Loucy (cell line): ENCODE data around the gene FOS.

Source experiments
- H2AFZ ChIP-seq: fragments of 200-600 bp; sonication (generic); 2 replicates; pipeline ENCODE4 v1.6.0; 2016; ENCODE audit warnings: antibody characterized with exemption, mild to moderate bottlenecking, low read length, moderate library complexity
- H3F3A ChIP-seq: fragments of 200-600 bp; 2 replicates; pipeline ENCODE4 v1.6.0; 2016; ENCODE audit warnings: antibody characterized with exemption, low read depth, mild to moderate bottlenecking
- H3K27me3 ChIP-seq: fragments of 200-600 bp; sonication (generic); 2 replicates; pipeline ENCODE4 v1.6.1; 2014; ENCODE audit warnings: low read length, mild to moderate bottlenecking; ENCODE audit not compliant: insufficient read depth, poor library complexity, severe bottlenecking
- H3K36me3 ChIP-seq: fragments of 200-600 bp; sonication (generic); 2 replicates; pipeline ENCODE4 v1.6.1; 2016; ENCODE audit warnings: low read length; ENCODE audit not compliant: insufficient read depth
- H3K4me1 ChIP-seq: fragments of 200-600 bp; sonication (generic); 2 replicates; pipeline ENCODE4 v1.5.1; 2014; ENCODE audit warnings: low read length, mild to moderate bottlenecking; ENCODE audit not compliant: insufficient read depth, poor library complexity, severe bottlenecking
- H3K4me2 ChIP-seq: fragments of 200-600 bp; sonication (generic); 2 replicates; pipeline ENCODE4 v1.6.0; 2014; ENCODE audit warnings: antibody characterized with exemption, low read length, low read depth, mild to moderate bottlenecking; ENCODE audit not compliant: poor library complexity, severe bottlenecking
- H3K4me3 ChIP-seq: fragments of 200-600 bp; sonication (generic); 2 replicates; pipeline ENCODE4 v1.5.1; 2014; ENCODE audit warnings: low read length, mild to moderate bottlenecking, mixed read lengths; ENCODE audit not compliant: poor library complexity, severe bottlenecking
- H3K79me2 ChIP-seq: fragments of 200-600 bp; sonication (generic); 2 replicates; pipeline ENCODE4 v1.6.1; 2014; ENCODE audit warnings: low read length; ENCODE audit not compliant: insufficient read depth
- H3K9ac ChIP-seq: fragments of 200-600 bp; sonication (generic); 2 replicates; pipeline ENCODE4 v1.6.0; 2014; ENCODE audit warnings: mild to moderate bottlenecking, low read depth, low read length, moderate library complexity; ENCODE audit not compliant: poor library complexity, severe bottlenecking
- H3K9me2 ChIP-seq: fragments of 200-600 bp; sonication (generic); replicated peaks from 2 replicates; pipeline ENCODE4 v1.6.1; 2016; ENCODE audit warnings: low read depth, low read length, mixed read lengths
- H3K9me3 ChIP-seq: fragments of 200-600 bp; sonication (generic); 2 replicates; pipeline ENCODE4 v1.6.1; 2014; ENCODE audit warnings: mild to moderate bottlenecking, antibody characterized with exemption, low read length, low read depth; ENCODE audit not compliant: insufficient read depth
- H4K20me1 ChIP-seq: fragments of 200-600 bp; sonication (generic); 2 replicates; pipeline ENCODE4 v1.6.0; 2014; ENCODE audit warnings: antibody characterized with exemption, low read length, mild to moderate bottlenecking; ENCODE audit not compliant: insufficient read depth, poor library complexity, severe bottlenecking
- CTCF ChIP-seq: fragments of 200-600 bp; sonication (generic); conservative IDR thresholded peaks from 2 replicates; pipeline ENCODE4 v1.5.1; 2014; ENCODE audit warnings: mild to moderate bottlenecking, antibody characterized with exemption, low read length
- EZH2phosphoT487 ChIP-seq: fragments of 200-600 bp; IDR thresholded peaks from 2 replicates; pipeline ENCODE4 v1.6.1; 2018; ENCODE audit warnings: antibody characterized with exemption, mild to moderate bottlenecking, moderate library complexity, borderline replicate concordance

The FOS gene

GRCh38 chr14:75293920-75294648, 15.5 kb downstream of the FOS start:
- peak overlapping the region; percentile 91 for H2AFZ ChIP-seq
- no peaks in the 10 kb centered on the region for H3F3A ChIP-seq
- no peaks in the 10 kb centered on the region for H3K9me3 ChIP-seq
- H4K20me1 ChIP-seq = no peaks in the 10 kb centered on the region
- TF ChIP-seq CTCF (no peak), EZH2phosphoT487 (no peak)
- H3K4me2 ChIP-seq = peak overlapping the region; percentile 87
- H3K79me2 ChIP-seq = no peaks in the 10 kb centered on the region
- H3K9ac ChIP-seq = peak overlapping the region; percentile 48
- no peaks in the 10 kb centered on the region for H3K9me2 ChIP-seq
- peak overlapping the region; percentile 85 for H3K4me3 ChIP-seq
- peaks cover 18% of the 10 kb centered on the region for H3K4me1 ChIP-seq
- H3K36me3 ChIP-seq = no peaks in the 10 kb centered on the region
- H3K27me3 ChIP-seq = no peaks in the 10 kb centered on the region

- Histone ChIP-seq H3K4me3 (peak overlapping the region; percentile 85), H3K36me3 (no peaks in the 10 kb centered on the region), H3K27me3 (no peaks in the 10 kb centered on the region), H3F3A (no peaks in the 10 kb centered on the region), H3K4me2 (peak overlapping the region; percentile 87), H3K9ac (peak overlapping the region; percentile 48), H3K4me1 (peaks cover 18% of the 10 kb centered on the region), H3K9me3 (no peaks in the 10 kb centered on the region), H3K79me2 (no peaks in the 10 kb centered on the region), H4K20me1 (no peaks in the 10 kb centered on the region), H3K9me2 (no peaks in the 10 kb centered on the region), H2AFZ (peak overlapping the region; percentile 91)
- TF ChIP-seq EZH2phosphoT487 (no peak), CTCF (peak; percentile 53)
Observed at GRCh38 chr14:75294649-75295033, 16.0 kb downstream of the FOS start.

- no peaks in the 10 kb centered on the region for H3K36me3 ChIP-seq
- peak overlapping the region; percentile 48 for H3K9ac ChIP-seq
- H3F3A ChIP-seq = no peaks in the 10 kb centered on the region
- H3K4me1 ChIP-seq = peaks cover 18% of the 10 kb centered on the region
- H2AFZ ChIP-seq = peak overlapping the region; percentile 91
- H3K9me3 ChIP-seq = no peaks in the 10 kb centered on the region
- no peaks in the 10 kb centered on the region for H4K20me1 ChIP-seq
- no peaks in the 10 kb centered on the region for H3K27me3 ChIP-seq
- TF ChIP-seq CTCF (no peak; the same call in 1 of the 2 replicates), EZH2phosphoT487 (no peak)
- H3K79me2 ChIP-seq = no peaks in the 10 kb centered on the region
- H3K4me2 ChIP-seq = peak overlapping the region; percentile 87
- H3K9me2 ChIP-seq = no peaks in the 10 kb centered on the region
- peak overlapping the region; percentile 85 for H3K4me3 ChIP-seq
Observed at GRCh38 chr14:75295061-75295461, 16.4 kb downstream of the FOS start.
